Activated CD4-positive, alpha-beta T cell treated with anti-CD3 and anti-CD28 coated beads, Interleukin-2, amount 50 U/mL, for 24 hours (primary cell): Measurements from ENCODE around the gene TMC2.
"Not testable (repeated sequence)": the region's sequence is repeated elsewhere in the genome, so short reads cannot be mapped to it uniquely, and the experiment has no call there.

Source experiments
- DNase-seq, 2 donors: peaks; one replicate each; pipeline ENCODE4 v3.0.0-alpha.2; 2020; ENCODE audit warnings: low read depth in 1 of 2, low spot score in 1 of 2

Gene TMC2

DNA sequence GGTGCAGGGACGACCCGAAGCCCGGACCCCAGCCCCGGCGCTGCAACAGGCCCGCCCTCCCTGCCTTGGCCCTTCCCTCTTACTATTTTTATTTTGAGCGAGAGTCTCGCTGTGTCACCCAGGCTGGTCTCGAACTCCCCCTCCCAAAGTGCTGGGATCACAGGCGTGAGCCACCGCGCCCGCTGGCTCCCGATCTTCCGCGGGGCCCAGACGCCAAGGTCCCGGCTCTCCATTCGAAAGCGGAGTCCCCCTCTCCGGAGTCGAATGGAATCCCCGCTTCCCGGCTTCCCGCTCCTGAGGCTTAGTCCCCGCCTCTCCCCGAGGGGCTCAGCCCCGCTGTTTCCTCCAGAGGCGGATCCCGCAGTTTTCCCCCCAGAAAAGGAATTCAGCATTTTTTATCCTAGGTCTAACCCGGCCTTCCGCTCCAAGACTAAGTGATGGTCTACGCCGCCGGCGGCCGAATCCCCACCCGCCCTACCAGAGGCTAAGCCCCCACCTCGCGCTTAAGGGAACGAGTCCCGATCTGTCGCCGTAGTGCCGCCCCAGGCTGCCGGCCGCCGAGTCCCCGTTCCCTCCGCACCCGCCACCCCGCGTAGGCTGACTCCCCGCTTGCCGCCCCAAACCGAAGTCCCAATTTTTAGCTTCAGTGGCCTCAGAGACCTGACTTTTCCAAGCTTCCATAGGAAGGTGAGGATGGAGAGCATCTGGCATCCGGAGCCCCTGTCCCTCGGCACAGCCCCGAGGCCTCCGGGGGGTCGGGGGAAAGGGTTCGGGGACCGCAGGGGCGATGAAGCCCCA is 11.5 kb upstream of the TMC2 start:
- DNase-seq, result peak; percentile 7 to 22

DNA sequence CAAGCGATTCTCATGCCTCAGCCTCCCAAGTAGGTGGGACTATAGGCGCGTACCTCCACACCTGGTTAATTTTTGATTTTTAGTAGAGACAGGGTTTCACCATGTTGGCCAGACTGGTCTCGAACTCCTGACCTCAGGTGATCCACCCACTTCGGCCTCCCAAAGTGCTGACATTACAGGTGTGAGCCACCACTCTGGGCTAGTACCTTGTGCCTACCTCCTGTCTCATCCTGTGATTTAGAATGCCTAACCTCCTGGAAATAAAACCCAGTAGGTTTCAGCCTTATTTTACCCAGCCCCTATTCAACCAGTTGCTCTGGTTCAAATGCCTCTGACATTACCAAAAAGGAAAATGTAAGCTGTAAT is 10.2 kb upstream of the TMC2 start:
- DNase-seq, result not testable (repeated sequence)

DNA sequence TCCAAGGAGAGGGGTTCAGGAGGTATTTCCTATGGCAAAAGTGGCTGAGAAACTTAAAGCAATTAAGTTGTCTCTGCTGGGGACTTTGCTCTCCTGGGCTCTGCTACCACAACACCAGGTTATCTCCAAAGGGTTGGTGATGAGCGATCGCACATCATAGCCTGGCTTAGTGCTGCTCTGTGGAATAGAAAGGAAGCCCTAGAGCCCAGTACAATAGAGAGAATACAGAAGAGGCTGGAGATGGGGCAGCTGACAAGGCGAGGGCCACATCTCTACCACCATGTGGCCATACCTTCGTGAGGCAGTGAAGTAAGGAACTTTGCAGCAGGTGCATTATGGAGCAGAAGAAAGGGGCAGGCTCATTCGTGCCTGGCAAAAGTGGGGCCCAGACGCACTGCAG is 8.6 kb upstream of the TMC2 start:
- DNase-seq, result no peak

DNA sequence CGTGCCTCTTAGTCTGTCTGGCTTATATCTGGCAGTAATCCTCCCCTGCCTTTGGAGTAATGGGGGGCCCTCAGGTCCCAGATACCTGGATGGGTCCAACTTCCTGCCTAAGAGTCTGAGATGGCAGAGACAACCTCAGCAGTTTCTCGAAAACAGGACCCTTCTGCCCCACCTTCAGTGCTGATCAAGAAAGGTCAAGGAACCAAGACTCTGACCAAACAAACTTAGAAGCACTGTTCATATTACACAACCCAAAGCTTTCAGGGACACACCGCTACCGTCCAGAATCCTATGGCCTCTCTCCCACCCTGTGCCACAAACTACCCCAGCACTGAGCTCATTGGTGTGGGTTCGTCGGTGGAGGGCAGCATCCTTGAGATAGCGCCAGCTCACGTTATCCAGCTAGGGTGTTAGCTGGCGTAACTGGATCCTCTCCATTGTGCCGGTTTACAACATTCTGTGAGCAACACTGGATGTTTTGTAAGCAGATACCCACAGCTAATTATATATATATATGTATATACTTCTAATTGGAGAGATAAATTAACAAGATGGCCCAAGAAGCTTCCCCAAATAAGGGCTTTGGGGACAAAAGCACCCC is 7.6 kb upstream of the TMC2 start:
- no peak for DNase-seq

DNA sequence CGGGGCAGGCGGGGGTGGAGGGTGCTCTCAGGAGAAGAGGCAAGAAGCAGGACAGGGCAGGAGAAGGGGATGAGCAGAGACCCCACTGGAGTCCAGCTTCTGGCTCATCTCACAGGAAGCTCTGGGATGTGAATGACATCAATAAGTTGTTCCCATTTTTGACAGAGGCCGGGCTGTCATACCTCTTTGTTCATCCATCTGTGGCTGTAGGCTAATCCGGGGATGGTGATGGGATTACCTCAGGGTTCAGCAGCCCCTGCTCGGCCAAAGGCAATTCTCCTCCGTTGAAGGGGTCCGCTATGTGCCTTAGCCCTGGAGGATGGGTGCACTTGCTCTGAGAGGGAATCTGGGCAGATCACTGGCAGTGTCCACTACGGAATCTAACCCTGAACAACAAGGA is 3.3 kb upstream of the TMC2 start:
- DNase-seq, result no peak

DNA sequence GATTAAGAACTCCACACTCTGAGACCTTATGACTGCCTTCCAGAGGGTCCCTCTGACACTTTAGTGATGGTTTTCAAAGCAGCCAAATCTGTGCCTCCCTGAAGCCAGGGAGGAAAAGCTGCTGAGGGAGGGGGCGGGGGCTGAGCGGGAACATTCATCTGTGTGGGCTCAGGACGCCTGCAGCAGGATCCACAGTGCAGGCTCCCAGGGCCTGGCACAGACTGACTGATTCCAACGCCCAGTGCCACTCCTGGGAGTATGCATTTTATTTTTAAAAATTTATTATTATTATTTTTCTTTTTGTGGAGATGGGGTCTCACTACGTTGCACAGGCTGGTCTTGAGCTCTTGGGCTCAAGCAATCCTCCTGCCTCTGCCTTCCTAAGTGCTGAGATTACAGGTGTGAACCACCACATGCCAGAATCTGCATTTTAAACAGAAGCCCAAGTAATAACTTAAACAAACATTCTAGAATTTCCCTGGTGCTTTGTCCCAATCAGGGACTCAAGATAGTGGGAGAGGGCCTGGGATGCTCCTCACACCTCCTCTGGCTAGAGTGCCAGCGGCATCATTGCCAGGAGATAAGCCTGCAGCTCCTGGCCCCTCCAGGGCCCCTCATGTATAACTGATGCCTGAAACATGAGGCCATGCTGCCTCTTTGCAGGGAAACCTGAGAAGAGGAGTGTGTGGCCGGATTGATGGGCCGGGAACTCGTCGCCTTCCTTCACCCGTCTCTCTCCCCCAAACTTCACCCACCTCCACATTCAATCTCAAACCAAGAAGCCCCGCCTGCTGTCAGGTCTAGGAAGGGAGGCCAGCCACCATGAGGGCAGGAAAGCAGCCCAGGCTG is 438 bp upstream of the TMC2 start:
- no peak for DNase-seq

DNA sequence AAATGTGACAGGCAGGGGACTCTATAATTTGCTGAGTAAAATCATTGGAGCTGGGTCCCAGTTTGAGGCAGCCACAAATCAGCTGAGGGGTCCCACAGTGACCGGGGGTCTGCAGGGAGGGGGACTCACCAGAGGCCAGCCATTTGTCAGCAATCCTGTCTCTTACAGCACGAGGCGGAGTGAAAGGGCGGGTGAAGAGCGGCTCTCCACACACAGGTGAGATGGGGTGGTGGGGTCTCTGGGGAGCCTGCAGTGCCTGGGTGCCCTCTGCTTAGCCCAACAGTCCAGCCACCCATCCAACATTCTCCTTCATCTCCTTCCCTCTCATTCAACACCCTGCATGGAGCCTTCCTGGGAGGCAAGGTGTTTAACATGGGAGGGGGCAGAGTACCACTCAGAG is 728 bp downstream of the TMC2 start:
- no peak for DNase-seq

DNA sequence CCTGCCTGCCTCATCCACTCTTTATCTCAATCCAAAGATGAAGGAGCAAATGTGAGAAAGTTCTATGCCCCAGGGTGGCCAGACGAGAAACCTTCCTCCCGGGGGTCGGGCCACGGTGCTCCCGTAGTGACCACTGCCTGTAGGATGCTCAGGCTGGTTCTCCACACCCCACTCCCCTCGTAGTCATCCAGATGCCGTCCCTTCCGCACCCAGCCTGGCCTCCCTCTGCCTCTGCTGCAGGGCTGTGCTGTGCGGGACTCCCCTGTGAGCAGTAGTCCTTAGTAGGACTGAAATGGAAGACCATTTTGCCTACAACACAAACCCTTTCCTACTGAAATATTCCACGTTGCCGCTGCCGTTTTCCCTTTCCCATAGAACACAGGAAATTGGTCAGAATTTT is 2.0 kb downstream of the TMC2 start:
- DNase-seq, result no peak

DNA sequence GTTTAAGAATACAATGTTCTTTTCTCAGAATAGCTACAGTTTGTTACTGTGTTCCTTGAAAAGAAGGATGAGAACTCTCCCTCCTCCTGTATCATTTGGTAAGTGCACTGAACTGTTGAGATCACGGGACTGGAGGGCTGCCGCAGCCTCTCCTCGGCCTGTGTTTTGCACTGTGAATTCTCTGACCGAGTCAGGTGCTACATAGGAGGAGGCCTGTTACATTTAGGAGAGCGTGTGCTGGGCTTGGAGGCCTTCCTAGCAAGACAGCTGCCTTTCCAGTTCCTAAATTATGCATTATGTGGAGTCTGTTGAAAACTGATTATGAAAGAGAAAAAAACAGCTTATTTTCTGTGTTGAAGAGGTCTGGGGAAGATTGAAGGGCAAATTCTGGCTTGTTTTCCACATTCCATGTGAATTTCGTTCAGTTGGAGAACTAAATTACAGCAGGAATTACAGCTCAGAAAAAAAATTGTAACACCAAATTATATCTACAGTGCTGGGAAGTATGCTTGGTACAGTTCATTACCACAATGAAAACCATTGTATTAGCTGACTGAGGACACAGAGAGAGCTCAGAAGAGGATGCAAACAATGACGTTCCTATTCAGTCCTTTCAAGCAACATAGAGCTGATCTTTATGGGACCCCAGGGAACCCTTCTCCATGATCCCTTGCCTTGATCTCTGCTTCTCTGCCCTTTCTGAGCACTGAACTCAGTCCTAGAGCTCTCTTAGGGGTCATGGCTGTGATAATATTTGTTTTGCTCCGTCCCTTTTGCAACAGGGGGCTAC is 2.8 kb downstream of the TMC2 start:
- no peak for DNase-seq

DNA sequence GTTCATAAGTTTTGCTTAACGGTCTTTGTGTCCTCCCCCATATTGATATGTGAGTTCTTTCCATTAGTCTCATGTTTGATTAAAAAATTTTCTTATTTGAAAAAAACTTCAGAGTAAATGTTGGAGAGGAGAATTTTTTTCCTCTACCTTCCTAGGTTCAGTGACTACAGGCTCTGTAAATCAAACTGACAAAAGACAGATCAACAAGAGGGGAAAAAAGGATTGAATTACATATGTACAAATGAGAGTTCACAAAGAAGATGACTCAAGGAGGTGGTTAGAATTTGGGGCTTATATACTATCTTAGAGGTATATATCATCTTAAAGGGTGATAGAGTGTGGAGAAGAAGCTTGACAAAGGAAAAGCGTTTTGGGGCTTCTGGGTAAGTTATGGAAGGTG is 5.6 kb downstream of the TMC2 start:
- DNase-seq, result no peak

DNA sequence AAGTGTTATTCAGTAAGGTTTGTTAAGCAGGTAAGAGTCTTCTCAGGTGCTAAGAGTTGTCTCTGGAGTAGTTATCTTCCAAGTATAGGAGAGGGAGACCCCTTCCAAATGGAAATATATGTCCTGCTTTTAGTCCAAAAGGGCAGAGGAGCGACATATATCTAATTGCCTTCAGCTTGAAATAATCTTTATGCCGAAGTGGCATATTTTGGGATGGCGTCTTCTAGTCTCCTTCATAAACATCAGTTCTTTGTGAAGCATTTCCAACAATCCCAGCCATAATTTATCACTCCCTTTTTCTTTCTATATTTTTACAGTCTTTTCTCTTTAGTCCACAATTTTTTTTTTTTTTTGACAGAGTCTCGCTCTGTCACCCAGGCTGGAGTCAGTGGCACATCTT is 6.0 kb downstream of the TMC2 start:
- DNase-seq, result no peak

DNA sequence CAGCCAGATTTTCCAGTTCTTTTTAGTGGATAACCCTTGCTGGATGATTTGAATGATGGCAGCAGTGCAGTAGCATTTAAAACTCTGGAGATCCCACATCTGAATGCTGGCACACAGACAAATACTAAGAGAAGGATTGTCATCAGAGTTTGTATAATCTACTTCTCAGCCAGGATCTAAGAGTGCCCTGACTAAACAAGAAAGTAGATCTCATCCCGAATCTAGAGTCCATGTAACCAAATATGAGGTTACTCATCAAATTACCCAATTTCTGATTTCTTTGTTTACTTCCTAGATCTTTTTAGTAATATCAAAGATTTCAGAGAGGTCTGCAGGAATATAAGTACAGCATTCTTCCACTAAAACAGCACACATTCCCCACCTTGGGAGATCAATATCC is 7.8 kb downstream of the TMC2 start:
- DNase-seq, result no peak

DNA sequence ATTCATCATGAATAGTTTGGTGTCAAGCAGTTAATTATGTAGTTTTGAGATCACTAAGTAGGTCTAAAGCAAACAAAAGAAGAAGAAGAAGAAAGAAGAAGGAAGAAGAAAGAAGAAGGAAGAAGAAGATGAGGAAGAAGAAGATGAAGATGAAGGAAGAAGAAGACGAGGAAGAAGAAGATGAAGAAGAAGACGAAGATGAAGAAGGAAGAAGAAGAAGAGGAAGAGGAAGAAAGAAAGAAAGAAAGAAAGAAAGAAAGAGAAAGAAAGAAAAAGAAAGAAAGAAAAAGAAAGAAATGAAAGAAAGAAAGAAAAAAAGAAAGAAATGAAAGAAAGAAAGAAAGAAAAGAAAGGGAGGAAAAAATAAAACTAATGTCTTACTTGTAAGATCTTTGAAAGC is 9.2 kb downstream of the TMC2 start:
- no peak for DNase-seq

DNA sequence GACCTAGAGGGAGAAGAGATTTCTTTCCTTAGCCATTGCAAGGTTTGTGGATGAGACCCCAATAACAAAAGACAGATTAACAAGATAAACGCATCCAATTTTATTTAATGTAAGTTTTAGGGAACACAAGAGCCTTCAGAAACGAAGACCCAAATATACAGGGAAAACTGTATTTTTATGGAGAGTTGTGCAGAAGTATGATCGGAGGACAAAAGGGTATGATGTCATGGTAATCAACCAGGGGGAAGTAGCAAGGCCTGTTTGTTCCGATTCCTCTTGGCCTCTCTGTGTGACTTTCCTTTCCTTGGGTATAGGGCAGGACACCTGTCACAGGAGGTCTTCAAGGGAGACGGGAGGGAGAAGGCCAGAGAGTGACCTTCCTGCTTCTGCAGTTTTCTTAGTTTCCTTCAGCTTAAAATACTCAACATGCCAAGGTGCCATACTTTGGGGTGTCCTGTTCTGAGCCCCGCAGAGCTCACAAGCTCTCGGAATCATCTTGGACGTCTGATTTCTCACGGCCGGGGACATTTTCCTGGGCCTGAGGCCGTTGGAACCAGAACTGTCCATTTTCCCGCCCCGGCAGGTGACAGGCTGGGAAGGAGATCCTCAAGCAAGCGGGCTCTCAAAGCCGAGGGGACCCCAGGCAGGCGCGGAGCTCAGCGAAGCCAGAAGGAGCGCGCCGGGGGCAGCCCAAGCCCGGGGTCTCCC is 21.7 kb downstream of the TMC2 start:
- no peak for DNase-seq

DNA sequence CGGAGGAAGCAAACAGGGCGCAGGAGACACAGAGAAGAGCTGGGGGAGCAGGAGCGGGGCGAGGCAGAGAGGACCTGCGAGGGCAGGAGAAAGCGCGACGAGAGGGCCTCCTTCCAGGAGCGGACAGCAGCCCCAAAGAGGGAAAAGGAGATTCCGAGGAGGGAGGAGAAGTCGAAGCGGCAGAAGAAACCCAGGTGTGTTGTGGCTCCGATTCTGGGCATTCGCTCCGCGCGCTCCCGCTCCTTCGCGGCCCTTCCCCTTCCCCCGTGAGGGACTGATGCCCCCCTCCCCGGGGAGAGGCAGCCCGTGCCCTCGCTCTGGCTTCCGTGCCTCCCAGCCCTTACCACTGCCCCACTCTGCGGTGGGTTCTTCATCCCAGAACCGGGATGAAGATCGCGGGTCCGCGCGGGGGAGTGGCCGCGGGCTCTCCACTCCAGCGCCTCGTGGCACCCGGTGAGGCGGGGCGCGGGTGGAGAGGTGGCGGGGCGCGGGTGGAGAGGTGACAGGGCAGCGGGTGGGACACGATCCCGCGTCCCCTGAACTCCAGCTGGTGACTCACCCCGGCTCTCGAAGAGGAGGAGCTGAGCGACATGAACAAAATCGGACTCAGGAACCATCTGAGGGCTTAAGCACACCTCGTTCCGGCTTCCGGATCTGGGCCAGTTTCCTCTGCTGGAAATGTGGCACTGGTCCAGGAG is 22.4 kb downstream of the TMC2 start:
- no peak for DNase-seq

DNA sequence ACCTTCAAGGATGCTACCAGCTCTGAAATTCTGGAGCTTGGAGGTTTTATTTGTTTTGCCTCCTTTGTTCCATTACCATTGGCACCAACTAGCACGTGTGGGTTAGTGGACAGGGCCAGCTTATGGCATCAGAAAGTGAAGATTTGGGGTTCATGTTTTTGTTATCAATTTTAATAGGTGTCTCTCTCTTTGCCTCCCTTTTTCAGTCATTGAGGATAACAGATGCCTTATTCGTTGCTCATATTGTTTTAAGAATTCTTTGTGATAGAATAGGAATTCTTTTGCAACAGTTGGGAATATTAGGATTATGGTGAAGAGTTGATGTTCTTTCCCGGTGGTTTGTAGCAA is 22.9 kb downstream of the TMC2 start:
- no peak for DNase-seq

DNA sequence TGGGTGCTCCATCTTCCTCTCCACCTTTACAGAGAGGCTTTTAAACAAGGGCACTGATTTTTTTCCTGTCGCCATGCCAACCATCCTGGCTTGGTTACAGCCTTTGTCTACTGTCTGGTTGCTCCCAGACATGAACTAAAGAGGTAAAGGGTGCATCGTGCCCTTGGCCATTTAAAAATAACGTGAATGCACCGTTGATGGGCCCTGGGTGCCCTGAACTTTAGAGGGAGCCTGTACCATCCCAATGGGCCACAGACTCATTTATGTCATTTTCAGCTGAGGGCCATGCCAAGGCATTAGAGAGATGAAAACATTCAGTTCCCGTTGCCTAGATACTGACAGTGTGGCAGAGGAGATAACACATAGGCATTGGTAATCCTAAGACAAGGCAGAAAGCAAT is 23.3 kb downstream of the TMC2 start:
- DNase-seq, result no peak

DNA sequence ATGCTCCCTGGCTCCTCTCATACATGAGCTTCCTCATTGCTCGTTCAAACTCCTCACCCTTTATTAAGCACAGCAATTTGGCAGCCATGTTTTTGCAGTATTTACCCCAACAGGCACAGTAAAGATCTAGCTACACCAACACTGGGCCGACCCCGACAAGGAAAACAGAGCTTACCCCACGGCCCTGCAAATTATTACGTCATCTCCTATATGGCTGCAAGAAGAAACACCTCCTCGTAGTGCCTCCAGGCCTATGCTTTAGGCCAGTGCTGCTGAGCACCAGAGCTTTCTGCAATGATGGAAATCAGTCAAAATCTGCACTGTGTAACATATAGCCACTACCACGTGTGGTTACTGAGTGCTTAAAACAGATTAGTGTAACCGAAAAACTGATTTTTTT is 26.7 kb downstream of the TMC2 start:
- DNase-seq, result no peak

DNA sequence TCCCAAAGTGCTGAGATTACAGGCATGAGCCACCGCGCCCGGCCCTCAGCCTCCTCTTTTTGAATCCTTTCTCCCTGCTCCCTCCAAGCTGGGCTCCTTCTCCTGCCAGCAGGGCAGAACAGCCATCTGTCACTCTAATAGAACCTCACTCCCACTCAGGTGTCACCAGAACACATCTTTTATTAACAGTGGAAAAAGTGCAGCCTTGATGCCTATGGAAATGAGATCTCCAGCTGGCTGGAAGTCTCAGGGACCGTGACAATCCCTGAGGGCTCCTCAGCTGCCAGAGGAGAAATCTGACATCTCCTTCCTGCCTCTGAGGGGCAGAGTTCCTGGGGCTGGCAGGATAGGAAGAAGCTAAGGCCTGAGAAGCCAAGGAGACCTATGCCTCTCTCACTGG is 28.0 kb downstream of the TMC2 start:
- DNase-seq, result no peak

DNA sequence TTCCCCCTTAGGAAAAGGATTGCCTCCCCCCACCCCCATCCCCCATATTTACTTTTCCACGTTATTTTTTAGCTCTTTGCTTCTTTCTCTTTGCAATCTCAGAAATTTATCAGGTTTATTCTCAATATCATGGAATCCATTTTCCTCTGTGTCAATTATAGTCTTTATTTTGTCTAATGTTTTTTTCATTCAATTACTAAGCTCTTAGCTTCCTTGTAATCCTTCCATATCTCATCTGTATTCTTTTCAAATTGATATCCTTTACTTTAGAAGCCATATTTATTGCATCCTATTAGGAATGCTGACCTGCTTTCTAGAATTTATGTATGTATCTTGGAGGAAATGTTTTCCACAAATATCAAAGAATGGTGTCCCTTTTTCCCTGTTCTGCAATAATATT is 39.3 kb downstream of the TMC2 start:
- DNase-seq, result no peak
